Heart left ventricle (tissue), 13 donors: ENCODE measurements around the gene RAB3GAP2.
"Not testable (repeated sequence)": the region's sequence is repeated elsewhere in the genome, so short reads cannot be mapped to it uniquely, and the experiment has no call there.

Experiments used
- CTCF ChIP-seq, 12 donors: fragments of 200-600 bp; sonication (generic) in 4 of 12; IDR thresholded peaks; one replicate each; pipeline versions ENCODE4 v1.5.0 to v1.8.0; 2018 to 2022; ENCODE audit warnings: antibody characterized with exemption in 12 of 12, mild to moderate bottlenecking in 5 of 12
- POLR2A ChIP-seq, 2 donors: fragments of 450-650 bp; IDR thresholded peaks; one replicate each; pipeline ENCODE4 v1.6.1; 2017; ENCODE audit warnings: antibody characterized with exemption in 2 of 2, mild to moderate bottlenecking in 2 of 2, moderate library complexity in 2 of 2
- donor health status: ischemic (EF 13 %, LVEDD 7.1; RV severe dilation, severe dysfunction).
- donor health status: DM: no; HTN: yes; CAD: no.
- donor health status: DM: no; HTN: no; CAD: no.
- donor health status: ischemic (EF 25% LVEDD 6.9; RV normal size, moderate dysfunction).
- donor health status: ischemic (EF 25% LVEDD 5.7; RV mildly dilated, moderate dysfunction).
- donor health status: ischemic (EF 35%, LVEDD 5.7; RV mildly dilated, moderate dysfunction).
- donor health status: nonischemic (EF 11% LVEDD 7.7; RV severe dilation, severe dysfunction).
- donor health status: DM: yes; HTN: yes; CAD: no.
- donor health status: PGD.
- donor health status: ischemic (EF 29% LVEDD 5.4; RV normal size, mild dysfunction).
- donor health status: nonischemic (EF 23%, LVEDD 6.1; RV moderate dilation, normal function).

GRCh38 chr1:220110473-220110872 lies 161.8 kb downstream of the RAB3GAP2 start:
- TF ChIP-seq CTCF, POLR2A (IDR thresholded peaks at IDR 0.05): not testable (repeated sequence)
